HEK293T (cell line): ENCODE measurements around the gene FHL3.

ENCODE experiments used
- ARNT ChIP-seq: fragments of 450-650 bp; IDR thresholded peaks from 2 replicates; pipeline ENCODE4 v1.6.1; 2017; ENCODE audit warnings: mild to moderate bottlenecking
- BHLHE40 ChIP-seq: fragments of 450-650 bp; IDR thresholded peaks from 2 replicates; pipeline ENCODE4 v1.6.1; 2016; ENCODE audit warnings: mild to moderate bottlenecking, moderate library complexity, borderline replicate concordance
- ELF4 ChIP-seq: fragments of 450-650 bp; IDR thresholded peaks from 2 replicates; pipeline ENCODE4 v1.6.1; 2017; ENCODE audit warnings: antibody characterized with exemption
- FOXK2 ChIP-seq: fragments of 450-650 bp; IDR thresholded peaks from 2 replicates; pipeline ENCODE4 v1.6.1; 2016; ENCODE audit warnings: mild to moderate bottlenecking
- FOXM1 ChIP-seq: fragments of 450-650 bp; IDR thresholded peaks from 2 replicates; pipeline ENCODE4 v1.6.1; 2017; ENCODE audit warnings: mild to moderate bottlenecking, borderline replicate concordance
- HDGF ChIP-seq: fragments of 450-650 bp; IDR thresholded peaks from 2 replicates; pipeline ENCODE4 v1.6.1; 2017; ENCODE audit warnings: antibody characterized with exemption, borderline replicate concordance
- L3MBTL2 ChIP-seq: fragments of 450-650 bp; conservative IDR thresholded peaks from 2 replicates; pipeline ENCODE4 v1.6.1; 2016; ENCODE audit warnings: mild to moderate bottlenecking
- SP1 ChIP-seq: fragments of 450-650 bp; IDR thresholded peaks from 2 replicates; pipeline ENCODE4 v1.6.1; 2017
- SUZ12 ChIP-seq: fragments of 450-650 bp; IDR thresholded peaks from 2 replicates; pipeline ENCODE4 v1.6.1; 2016; ENCODE audit warnings: mild to moderate bottlenecking
- TARDBP ChIP-seq: fragments of 450-650 bp; IDR thresholded peaks from 2 replicates; pipeline ENCODE4 v1.6.1; 2016
- ZNF384 ChIP-seq: fragments of 450-650 bp; IDR thresholded peaks from 2 replicates; pipeline ENCODE4 v1.6.1; 2016

GRCh38 chr1:38009841-38010180 lies 4.5 kb upstream of the FHL3 start:
- no peak for TF ChIP-seq BHLHE40
- TF ChIP-seq TARDBP, result no peak
- TF ChIP-seq ARNT, result no peak
- no peak for TF ChIP-seq FOXM1
- no peak for TF ChIP-seq FOXK2
- no peak for TF ChIP-seq SUZ12
- TF ChIP-seq SP1, result no peak
- no peak for TF ChIP-seq ZNF384
- TF ChIP-seq HDGF, result no peak
- no peak for TF ChIP-seq L3MBTL2
- no peak for TF ChIP-seq ELF4
